ENCODE measurements around the gene PCSK4.
"Not testable (repeated sequence)": the region's sequence is repeated elsewhere in the genome, so short reads cannot be mapped to it uniquely, and the experiment has no call there.

The PCSK4 gene

DNA sequence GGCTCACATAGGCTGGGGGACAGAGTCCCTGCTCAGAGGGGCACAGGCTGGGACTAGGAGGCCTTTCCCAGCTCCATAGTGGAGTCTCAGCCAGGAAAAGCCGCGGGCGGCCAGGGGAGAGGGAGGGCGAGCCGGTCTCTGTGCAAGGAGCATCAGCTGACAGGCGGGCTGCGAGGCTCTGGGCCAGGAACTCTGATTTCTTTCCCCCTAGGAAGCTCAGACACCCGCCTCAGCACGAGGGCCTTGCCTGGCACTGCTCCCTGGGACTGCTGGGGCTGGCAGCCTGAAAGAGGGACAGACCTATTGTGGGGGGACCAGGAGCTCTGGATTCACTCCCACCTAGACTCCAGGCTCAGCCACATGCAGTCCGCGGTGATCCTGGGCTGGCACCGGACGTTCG, 31.5 kb upstream of the PCSK4 start:
- DNase-seq: no peak

DNA sequence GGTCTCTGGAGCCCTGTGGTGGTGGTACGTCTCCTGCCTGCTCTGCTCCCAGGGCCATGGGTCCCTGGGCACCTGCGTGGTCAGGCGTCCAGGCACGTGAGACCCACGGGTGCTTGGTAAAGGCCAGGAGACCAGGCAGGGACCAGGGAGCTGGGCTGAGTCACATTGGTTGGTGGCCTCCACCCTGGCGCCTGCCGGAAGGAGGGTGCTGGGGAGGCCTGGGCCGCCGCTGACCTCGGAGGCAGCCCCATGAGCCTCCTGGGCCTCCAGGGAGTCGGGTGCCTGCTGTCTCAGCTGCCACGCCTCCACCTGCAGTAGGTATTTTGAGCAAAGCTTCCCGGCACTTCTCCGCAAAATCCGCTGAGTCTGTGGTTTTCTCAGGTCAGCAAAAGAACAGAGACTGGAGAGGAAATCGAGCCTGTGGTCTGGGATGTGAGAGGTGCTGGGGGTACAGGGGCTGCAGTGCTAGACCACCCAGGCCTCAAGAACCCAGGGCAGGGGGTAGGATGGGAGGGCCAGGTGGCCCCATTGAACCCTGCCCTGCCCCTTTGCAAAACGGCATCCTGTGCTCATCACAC, 30.1 kb upstream of the PCSK4 start:
- DNase-seq: no peak

DNA sequence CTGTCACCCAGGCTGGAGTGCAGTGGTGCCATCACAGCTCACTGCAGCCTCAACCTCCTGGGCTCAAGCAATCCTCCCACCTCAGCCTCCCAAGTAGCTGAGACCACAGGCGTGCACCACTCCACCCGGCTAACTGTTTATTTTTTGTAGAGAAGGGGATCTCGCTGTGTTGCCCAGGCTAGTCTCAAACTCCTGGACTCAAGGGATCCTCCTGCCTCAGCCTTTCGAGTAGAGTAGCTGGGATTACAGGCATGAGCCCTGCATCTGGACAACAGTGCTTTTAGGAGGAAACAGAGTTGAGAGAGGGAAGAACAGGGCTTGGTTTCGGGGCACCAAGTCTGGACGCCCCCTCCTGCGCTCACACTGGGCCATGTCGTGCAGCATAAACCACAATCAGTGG, 29.7 kb upstream of the PCSK4 start:
- not testable (repeated sequence) for DNase-seq

GRCh38 chr19:1518471-1518870, 28.3 kb upstream of the PCSK4 start:
- no peak for DNase-seq

GRCh38 chr19:1516395-1516753, 26.2 kb upstream of the PCSK4 start:
- no peak for DNase-seq

GRCh38 chr19:1514986-1515721, 25.0 kb upstream of the PCSK4 start:
- DNase-seq: no peak

DNA sequence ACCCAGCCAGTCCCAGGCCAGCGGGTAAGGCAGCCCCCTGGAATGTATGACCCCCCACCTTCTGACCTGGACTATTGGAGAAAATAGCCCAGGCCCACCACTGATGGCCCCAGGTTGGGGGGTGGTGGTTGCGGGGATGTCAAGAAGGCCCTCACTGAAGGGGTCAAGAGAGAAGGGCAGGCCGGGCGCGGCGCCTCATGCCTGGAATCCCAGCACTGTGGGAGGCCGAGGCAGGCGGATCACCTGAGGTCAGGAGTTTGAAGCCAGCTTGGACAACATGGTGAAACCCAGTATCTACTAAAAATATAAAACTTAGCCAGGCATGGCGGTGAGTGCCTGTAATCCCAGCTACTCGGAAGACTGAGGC, 24.1 kb upstream of the PCSK4 start:
- no peak for DNase-seq

GRCh38 chr19:1513499-1514294, 23.5 kb upstream of the PCSK4 start:
- no peak for DNase-seq

- DNase-seq: no peak
Observed at GRCh38 chr19:1512671-1513498, 22.7 kb upstream of the PCSK4 start, which contains the start of gene ADAMTSL5. TSS of gene ADAMTSL5 (minus strand) at chr19:1513019. CDS start at chr19:1510943, 2,076 bp downstream.

- DNase-seq: no peak
Observed at GRCh38 chr19:1511318-1512317, 21.5 kb upstream of the PCSK4 start.

- DNase-seq: no peak
Observed at GRCh38 chr19:1510807-1511206, 20.7 kb upstream of the PCSK4 start.

- DNase-seq: no peak
Observed at GRCh38 chr19:1510442-1510806, 20.3 kb upstream of the PCSK4 start.

GRCh38 chr19:1509602-1510441, 19.7 kb upstream of the PCSK4 start:
- no peak for DNase-seq

DNA sequence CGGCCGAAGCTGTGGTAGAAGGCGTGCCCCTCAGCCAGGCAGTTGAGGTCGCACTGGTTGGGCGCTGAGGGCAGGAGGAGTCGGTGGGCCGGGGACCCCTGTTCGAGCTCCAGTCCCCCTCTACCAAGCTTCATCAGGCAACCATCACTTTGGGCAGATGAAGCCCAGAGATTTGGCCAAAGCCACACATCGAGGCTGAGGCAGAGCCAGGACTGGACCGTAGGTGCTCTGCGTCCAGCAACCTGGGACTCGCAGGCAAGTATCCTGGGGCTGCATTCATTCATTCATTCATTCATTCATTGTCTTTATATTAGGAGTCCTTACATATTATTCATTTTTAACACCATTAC, 18.3 kb upstream of the PCSK4 start:
- no peak for DNase-seq

- DNase-seq: peak; percentile 80
Observed at GRCh38 chr19:1507763-1508506, 17.8 kb upstream of the PCSK4 start.

GRCh38 chr19:1507192-1507660, 17.1 kb upstream of the PCSK4 start:
- no peak for DNase-seq

DNA sequence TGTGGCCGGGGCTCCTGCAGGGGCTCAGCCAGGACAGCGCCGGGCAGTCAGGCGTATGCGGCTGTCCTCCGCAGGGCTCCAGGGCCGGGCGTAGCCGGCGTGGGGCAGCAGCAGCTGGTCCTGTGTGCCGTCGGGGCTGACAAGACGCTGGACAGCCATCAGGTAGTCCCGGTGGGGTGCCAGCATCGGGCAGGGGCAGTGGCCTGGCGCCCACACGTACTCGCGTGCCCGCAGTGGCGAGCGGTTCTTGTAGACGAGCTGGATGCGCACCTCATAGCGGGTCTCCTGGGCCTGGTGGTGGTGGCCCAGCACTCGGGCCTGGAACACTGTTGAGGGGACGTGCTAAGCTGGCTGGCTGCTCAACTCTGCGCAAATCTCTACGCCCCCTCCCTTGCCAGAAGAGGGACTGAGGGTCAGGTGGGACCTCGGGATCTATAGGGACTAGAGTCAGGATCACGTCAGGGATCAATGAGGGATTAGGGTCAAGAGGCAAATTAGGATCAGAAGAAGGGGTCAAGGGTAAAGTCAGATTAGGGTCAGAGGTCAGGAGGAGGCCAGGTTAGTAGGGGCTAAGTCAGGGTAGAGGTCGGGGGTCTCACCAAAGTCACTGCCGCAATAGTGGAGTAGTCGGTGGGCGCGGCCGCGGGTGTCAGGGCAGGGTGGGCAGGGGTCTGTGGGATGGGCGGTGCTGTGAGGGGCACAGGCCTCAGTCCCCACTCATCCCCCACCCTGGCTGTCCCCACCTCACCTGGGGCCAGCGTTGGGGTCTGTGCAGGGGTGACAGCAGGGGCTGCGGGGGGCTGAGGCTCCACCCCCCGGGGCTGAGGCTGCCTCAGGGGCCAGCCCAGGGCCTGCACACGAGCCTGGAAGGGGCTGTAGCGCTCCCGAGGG, 16.1 kb upstream of the PCSK4 start:
- no peak for DNase-seq

DNA sequence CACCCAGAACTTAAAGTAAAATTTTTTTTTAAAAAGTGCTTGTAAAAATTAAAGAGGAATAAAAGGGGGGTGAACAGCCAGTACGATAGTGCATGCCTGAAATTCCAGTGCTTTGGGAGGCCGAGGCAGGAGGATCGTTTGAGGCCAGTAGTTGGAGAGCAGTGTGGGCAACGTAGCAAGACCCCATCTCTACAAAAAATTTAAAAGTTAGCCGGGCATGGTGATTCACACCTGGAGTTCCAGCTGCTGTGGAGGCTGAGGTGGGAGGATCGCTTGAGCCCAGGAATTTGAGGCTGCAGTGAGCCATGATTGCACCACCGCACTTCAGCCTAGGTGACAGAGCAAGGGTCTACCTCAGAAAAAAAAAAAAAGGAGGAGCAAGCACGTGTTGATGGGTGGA, 14.9 kb upstream of the PCSK4 start:
- DNase-seq: no peak

Data from NCI-H1694 treated with DMSO at 0.1 percent for 48 hours (cell line).